ENCODE results near the gene SLC49A3.

Gene SLC49A3

DNA sequence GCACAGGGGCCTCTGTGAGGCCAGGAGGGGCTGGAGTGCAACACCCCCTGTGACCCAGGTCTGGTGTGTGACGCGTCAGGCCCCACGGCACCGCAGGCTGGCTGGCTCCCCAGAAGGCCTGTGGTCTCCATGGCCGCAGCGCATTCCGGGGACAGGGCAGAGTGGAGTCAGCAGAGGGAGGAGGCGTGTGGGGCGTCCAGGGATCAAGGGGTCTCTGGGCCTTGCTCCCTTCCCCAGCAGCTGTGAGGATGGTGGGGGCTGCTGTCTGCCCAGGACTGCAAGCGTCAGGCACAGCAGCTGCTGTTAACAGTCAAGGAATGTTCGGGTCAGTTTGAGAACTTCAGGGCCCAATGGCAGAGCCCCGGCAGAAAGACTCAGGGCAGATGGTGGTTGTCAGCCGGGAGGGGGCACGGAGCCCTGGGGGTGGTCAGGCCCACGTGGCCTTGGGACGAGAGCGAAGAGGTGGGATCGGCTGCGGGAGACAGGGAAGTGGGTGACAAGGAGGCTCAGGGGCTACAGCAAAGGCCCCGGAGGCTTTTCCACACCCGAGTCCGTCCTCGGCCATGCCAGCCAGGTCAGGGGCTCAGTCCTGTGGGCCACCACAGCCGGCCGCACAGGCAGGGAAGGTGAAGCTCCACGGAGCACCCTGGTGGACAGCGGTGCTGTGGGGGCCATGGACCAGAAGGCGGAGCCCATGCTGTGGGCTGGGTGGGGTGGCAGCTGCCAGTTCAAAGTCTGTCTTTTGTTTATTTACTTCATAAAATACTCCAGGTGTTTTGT lies 35.0 kb upstream of the SLC49A3 start:
- in situ Hi-C loops (cut with HindIII; ENCODE audit: low pct_ligation_motif_present, low pct_unique_long_range_greater_than_20kb, low sequenced_read_pairs): no loop called here
- DNase-seq: no peak

DNA sequence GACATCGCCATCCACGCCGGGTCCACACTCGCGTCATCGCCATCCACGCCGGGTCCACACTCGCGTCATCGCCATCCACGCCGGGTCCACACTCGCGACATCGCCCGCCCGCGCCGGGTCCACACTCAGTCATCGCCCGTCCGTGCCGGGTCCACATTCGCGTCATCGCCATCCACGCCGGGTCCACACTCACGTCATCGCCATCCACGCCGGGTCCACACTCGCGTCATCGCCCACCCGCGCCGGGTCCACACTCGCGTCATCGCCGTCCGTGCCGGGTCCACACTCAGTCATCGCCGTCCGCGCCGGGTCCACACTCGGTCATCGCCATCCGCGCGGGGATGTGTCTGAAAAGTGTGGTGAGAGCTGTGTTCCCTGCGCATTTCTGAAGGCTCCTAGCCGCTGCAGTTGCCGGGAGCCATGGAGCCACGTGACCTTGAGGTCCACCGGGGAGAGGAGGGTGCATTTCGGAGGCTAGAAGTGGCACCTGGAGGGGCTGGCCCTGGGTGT lies 34.0 kb upstream of the SLC49A3 start:
- DNase-seq: no peak
- in situ Hi-C loops (cut with HindIII; ENCODE audit: low pct_ligation_motif_present, low pct_unique_long_range_greater_than_20kb, low sequenced_read_pairs): no loop called here

DNA sequence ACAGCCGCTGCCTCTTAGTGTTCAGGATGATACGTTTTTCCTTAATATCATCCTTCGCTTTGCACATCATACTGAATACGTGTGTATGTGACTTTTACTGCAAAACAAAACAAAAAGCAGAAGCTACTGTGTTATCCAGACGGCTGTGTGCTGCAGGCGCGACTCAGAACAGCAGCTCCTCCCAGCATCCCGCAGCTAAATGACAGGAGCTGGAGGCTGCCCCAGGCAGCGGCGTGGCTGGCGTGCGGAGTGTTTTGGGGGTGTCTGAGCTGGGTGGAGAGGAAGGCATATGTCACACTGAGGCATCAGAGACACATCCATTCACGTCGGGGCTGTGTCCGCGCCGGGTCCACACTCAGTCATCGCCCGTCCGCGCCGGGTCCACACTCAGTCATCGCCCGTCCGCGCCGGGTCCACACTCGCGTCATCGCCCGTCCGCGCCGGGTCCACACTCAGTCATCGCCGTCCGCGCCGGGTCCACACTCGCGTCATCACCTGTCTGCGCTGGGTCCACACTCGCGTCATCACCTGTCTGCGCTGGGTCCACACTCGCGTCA lies 33.3 kb upstream of the SLC49A3 start:
- in situ Hi-C loops (cut with HindIII; ENCODE audit: low pct_ligation_motif_present, low pct_unique_long_range_greater_than_20kb, low sequenced_read_pairs): no loop called here

DNA sequence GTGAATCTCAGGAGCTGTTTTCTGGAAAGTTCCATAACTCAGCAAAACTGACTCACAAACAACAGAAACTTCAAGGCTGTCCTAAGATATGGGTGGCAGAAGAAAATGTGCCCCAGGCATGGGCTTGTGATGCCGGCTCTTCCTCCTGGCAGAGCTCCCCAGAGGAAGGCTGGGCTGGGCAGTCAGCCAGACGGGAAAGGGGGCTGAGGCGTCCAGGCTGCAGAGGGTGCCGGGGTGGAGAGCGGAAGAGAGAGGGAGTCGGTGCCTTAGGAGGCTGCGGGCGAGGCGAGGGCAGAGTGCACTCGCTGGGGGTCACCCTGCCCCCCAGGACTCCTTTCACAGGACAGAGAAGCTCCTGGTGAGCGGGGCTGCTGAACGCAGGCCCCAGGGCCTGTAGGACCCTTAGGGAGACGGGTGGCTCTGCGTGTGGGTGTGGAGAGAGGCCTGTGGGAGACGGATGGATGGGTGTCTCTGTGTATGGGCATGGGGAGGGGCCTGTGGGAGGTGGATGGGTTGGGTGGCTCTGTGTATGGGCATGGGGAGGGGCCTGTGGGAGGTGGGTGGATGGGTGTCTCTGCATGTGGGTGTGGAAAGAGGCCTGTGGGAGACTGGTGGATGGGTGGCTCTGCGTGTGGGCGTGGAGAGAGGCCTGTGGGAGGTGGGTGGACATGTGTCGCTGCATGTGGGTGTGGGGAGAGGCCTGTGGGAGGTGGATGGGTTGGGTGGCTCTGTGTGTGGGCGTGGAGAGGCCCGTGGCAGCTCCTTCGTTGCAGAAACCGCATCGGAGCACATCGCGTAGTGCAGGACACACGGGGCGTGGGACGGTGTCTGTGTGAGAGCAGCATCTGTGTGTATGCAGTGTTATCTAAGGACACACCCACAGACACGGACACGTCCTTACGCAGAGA lies 32.6 kb upstream of the SLC49A3 start:
- in situ Hi-C loops (cut with HindIII; ENCODE audit: low pct_ligation_motif_present, low pct_unique_long_range_greater_than_20kb, low sequenced_read_pairs): no loop called here
- no peak for DNase-seq

More for the DNA sequence above, 33.3 kb upstream of the SLC49A3 start:
- no peak for DNase-seq

DNA sequence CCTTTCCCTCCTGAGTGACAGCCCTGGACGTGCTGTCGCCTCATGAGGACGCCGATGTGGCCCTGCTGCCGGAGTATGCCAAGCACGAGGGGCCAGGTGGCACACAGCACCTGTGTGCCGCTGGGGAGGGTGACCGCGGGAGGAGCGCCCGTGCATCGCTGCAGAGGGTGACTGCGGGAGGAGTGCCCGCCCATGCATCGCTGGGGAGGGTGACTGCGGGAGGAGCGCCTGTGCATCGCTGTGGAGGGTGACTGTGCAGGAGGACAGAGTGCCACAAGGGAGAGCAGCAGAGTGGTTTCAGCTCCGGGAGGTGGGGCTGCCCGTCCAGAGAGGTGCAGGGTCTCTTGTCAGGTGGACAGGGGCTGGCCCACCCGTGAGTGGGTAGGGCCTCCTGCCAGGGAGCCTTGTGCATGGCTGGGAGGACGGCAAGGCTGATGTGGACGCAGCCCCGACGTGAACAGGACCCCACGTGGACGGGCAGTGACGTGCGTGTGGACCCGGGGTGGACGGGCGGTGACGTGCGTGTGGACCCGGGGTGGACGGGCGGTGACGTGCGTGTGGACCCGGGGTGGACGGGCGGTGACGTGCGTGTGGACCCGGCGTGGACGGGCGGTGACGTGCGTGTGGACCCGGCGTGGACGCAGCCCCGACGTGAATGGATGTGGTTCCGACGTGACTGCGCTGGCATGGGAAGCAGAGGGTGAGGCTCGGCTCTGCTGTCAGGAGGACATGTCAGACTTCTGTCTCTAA lies 31.3 kb upstream of the SLC49A3 start:
- in situ Hi-C loops (cut with HindIII; ENCODE audit: low pct_ligation_motif_present, low pct_unique_long_range_greater_than_20kb, low sequenced_read_pairs): no loop called here
- DNase-seq: no peak

DNA sequence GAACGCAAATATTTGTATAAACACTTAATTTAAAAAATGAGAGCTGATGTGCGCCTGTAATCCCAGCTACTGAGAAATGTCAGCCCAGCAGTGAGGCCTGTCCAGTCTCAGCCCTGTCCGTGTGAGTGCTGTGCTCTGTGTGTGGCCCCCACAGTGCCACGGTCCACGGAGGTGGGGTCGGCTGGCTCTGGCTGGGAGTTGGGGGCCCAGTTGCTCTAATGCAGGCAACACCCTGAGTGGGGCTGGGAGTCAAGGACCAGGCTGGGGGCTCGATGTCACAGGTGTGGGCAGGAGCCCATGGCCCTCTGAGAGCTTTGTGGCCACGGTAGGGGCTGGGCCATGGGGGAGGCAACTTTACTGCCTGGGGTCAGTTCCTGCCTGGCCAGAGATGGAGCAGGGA lies 29.5 kb upstream of the SLC49A3 start:
- DNase-seq: no peak
- in situ Hi-C loops (cut with HindIII; ENCODE audit: low pct_ligation_motif_present, low pct_unique_long_range_greater_than_20kb, low sequenced_read_pairs): no loop called here

DNA sequence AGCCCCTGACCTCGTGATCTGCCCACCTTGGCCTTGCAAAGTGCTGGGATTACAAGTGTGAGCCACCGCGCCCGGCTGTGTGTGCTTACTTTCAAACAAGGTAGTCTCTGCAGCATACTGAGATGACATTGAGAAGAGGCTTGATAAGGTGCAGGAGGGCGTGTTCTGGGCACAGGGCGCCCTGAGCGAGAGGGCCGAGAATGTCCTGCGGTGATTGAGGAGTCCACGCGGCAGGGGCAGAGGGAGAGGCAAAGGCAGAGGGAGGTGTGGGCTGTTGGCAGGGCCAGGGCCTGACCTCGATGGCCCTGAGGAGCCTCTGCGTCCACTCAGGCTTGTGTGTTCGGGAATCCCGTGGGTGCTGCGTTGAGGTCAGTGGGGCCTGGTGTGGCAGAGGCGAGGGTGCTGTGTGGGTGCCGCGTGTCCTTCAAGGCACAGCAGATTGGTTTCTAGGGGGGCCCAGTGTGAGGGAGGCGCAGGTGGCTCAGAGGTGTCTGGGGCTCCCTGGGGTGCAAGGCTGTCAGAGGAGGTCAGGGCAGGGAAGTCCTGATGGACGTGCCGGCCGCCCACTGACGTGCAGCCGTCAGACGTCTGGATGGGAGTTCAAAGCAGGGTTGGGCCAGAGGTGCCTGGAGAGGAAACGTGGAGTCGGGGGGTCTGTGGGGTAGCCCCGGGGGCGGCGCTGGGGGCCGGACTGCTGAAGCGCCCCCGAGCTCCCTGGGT lies 28.8 kb upstream of the SLC49A3 start:
- no peak for DNase-seq
- in situ Hi-C loops (cut with HindIII; ENCODE audit: low pct_ligation_motif_present, low pct_unique_long_range_greater_than_20kb, low sequenced_read_pairs): no loop called here

DNA sequence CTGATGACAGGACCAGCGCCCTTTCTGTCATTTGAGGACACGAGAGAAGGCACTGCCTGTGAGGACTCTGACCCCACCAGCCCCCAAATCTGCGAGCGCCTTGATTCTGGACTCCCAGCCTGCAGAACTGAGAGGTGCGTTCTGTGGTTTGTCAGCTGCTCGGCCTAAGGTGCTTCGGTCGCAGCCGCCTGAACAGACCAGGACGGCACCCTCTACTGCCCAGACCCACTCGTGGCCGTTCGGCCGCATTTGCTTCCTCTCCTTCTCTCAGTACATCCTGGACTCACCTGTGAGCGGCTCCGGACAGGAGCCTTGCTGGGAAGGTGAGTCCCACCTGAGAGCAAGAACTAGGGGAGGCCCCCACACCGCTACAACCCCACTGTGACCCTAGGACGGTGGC lies 25.1 kb upstream of the SLC49A3 start:
- in situ Hi-C loops (cut with HindIII; ENCODE audit: low pct_ligation_motif_present, low pct_unique_long_range_greater_than_20kb, low sequenced_read_pairs): no loop called here

DNA sequence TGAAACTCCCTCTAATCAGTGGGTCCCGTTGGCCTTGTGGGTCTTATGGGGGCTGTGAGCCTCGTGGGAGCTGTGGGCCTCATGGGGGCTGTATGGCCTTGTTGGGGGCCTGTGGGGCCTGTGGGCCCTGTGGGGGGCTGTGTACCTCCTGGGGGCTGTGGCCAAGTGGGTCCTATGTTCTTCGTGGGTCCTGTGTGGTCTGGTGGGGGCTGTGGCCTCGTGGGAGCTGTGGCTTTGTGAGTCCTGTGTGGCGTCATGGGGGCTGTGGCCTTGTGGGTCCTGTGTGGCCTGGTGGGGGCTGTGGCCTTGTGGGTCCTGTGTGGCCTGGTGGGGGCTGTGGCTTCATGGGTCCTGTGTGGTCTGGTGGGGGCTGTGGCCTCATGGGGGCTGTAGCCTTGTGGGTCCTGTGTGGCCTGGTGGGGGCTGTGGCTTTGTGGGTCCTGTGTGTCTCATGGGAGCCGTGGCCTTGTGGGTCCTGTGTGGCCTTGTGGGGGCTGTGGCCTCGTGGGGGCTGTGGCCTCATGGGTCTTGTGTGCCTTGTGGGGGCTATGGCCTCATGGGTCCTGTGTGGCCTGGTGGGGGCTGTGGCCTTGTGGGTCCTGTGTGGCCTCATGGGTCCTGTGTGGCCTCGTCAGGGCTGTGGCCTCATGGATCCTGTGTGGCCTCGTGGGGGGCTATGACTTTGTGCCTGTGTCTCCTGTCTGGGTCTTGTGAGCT lies 24.1 kb upstream of the SLC49A3 start:
- in situ Hi-C loops (cut with HindIII; ENCODE audit: low pct_ligation_motif_present, low pct_unique_long_range_greater_than_20kb, low sequenced_read_pairs): no loop called here
- DNase-seq: no peak

More for the DNA sequence above, 25.1 kb upstream of the SLC49A3 start:
- DNase-seq: no peak

DNA sequence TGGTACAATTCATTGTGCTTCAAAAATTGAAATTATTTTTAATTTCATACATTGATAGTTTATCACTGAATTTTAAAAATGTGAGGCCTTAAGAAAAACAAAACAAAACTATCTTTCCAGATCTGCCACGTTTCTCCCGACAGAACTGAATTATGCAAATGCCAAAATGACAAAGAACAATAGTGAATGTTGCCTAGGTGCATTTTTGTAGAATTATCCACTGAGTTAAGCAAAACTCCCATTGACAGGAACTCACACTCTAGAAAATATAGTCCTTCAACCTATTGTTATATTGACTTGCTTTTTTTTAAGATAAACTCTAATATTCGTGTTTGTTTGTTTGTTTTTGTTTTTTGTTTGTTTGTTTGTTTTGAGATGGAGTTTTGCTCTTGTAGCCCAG lies 23.1 kb upstream of the SLC49A3 start:
- in situ Hi-C loops (cut with HindIII; ENCODE audit: low pct_ligation_motif_present, low pct_unique_long_range_greater_than_20kb, low sequenced_read_pairs): no loop called here
- no peak for DNase-seq

DNA sequence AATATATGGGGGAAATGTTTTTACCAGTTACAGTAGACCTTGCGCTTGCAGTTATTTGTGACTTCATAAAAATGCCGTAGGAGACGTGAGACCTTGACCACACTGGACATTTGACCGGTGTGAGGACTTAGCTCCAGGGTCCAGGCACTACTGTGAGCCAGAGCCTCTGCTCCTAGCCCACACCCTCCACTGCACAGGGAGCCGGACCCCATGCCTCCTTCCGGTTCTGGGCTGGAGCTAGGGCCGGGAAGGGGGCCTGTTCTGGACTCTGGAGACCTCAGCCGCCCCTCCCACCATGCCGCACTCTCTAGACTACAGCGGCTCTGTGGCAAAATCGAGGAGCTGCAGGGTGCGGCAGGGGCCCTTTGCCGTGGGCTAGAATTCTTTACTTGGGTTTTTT lies 22.0 kb upstream of the SLC49A3 start:
- no peak for DNase-seq

DNA sequence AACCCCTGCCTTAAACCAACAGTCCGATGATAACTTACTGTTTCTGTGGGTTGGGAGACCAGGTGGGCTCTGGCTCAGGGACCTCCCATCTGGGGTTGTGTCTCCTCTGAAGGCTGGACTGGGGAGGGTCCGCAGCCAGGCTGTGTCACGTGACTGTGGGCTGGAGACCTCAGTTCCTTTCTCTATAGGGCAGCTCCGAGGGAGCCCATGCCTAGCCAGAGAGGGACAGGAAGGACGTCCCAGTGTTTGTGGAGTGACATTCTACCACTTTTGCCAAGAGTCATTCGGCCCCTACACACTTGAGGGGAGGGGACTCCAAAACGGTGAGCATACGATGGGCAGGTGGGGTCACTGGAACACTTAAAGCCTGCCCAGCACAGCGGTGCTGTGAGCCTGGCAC lies 21.2 kb upstream of the SLC49A3 start:
- DNase-seq: no peak
- in situ Hi-C loops (cut with HindIII; ENCODE audit: low pct_ligation_motif_present, low pct_unique_long_range_greater_than_20kb, low sequenced_read_pairs): no loop called here

More for the DNA sequence above, 22.0 kb upstream of the SLC49A3 start:
- in situ Hi-C loops (cut with HindIII; ENCODE audit: low pct_ligation_motif_present, low pct_unique_long_range_greater_than_20kb, low sequenced_read_pairs): no loop called here

DNA sequence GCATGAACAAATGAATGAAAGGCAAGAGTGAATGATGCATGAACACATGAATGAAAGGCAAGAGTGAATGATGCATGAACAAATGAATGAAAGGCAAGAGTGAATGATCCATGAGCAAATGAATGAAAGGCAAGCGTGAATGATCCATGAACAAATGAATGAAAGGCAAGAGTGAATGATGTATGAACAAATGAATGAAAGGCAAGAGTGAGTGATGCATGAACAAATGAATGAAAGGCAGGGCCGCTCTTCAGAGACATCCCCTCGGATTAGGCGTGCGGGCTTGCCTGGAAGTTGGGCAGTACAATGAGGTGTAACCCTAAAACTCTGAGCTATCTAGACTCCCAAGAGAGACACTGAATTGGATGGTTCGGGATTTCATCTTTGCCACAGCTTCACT lies 20.4 kb upstream of the SLC49A3 start:
- in situ Hi-C loops (cut with HindIII; ENCODE audit: low pct_ligation_motif_present, low pct_unique_long_range_greater_than_20kb, low sequenced_read_pairs): no loop called here

DNA sequence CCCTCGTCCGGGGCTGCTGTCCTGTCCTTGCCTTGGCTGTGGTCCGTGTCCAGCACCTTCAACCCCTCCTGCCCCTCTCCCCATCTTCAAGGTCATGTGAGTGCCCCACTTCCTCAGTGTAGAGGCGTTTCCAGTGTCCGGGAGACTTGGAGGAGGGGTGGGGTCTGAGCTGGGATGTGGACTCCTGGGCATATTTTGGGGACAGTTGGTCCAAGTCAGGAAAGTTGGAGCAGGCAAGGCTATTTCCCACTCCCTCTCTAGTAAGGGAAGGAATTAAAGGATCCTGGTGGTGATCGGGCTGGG lies 19.6 kb upstream of the SLC49A3 start:
- DNase-seq: no peak
- in situ Hi-C loops (cut with HindIII; ENCODE audit: low pct_ligation_motif_present, low pct_unique_long_range_greater_than_20kb, low sequenced_read_pairs): no loop called here

More for the DNA sequence above, 20.4 kb upstream of the SLC49A3 start:
- no peak for DNase-seq

DNA sequence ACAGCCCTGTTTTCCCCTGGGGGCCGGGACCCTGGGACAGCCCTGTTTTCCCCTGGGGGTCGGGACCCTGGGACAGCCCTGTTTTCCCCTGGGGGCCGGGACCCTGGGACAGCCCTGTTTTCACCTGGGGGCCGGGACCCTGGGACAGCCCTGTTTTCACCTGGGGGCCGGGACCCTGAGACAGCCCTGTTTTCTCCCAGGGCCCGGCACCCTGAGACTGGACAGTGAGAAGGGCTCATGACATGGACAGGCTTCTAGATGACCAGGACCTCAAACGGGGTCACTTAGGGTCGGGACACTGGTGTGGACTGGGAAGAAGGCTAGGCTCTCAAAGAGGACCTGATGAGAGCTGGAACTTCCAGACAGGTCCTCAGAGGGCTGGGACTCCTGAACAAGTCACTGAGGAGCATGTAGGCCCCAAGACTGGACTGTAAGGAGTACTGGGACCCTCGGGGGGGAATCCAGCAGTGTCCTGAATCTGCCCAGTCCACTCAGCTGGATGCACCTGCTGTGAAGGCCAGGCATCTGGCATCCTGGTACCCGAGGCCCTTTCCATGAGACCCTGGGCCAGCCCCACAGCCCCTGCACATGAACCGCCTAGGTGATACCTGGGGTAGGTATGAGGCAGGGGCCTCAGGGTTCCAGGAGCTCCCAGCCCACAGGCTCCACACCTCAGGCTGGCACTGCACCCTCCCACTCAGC lies 19.1 kb upstream of the SLC49A3 start:
- no peak for DNase-seq
- in situ Hi-C loops (cut with HindIII; ENCODE audit: low pct_ligation_motif_present, low pct_unique_long_range_greater_than_20kb, low sequenced_read_pairs): no loop called here

DNA sequence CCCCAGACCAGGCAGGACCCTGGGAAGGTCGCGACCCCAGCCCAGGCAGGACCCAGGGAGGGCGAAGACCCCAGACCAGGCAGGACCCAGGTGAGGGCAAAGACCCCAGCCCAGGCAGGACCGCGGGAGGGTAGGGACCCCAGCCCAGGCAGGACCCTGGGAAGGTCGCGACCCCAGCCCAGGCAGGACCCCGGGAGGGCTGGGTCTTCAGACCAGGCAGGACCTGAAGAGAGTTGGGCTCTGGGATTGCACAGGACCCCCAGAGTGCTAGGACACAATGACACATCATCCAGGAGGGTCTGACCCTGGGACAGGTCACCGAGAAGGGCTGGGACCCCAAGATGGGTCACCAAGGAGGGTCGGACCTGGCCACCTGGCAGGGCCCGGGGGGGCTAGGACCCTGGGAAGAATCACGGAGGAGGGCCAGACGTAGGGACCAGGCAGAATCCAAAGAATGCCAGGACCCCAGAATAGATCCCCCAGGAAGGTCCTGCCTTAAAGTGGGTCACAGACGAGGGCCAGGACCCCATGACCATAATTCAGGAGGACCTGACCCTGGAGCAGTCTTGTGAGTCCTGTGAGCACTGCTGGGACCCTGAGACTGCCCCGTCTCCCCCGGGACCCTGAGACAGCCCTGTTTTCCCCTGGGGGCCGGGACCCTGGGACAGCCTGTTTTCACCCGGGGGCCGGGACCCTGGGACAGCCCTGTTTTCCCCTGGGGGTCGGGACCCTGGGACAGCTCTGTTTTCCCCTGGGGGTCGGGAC lies 18.1 kb upstream of the SLC49A3 start:
- in situ Hi-C loops (cut with HindIII; ENCODE audit: low pct_ligation_motif_present, low pct_unique_long_range_greater_than_20kb, low sequenced_read_pairs): no loop called here

More for the DNA sequence above, 18.1 kb upstream of the SLC49A3 start:
- no peak for DNase-seq

Measured in ACHN (cell line).